ENCODE measurements around the gene OR14A2.

- TF ChIP-seq, protein P1, sequence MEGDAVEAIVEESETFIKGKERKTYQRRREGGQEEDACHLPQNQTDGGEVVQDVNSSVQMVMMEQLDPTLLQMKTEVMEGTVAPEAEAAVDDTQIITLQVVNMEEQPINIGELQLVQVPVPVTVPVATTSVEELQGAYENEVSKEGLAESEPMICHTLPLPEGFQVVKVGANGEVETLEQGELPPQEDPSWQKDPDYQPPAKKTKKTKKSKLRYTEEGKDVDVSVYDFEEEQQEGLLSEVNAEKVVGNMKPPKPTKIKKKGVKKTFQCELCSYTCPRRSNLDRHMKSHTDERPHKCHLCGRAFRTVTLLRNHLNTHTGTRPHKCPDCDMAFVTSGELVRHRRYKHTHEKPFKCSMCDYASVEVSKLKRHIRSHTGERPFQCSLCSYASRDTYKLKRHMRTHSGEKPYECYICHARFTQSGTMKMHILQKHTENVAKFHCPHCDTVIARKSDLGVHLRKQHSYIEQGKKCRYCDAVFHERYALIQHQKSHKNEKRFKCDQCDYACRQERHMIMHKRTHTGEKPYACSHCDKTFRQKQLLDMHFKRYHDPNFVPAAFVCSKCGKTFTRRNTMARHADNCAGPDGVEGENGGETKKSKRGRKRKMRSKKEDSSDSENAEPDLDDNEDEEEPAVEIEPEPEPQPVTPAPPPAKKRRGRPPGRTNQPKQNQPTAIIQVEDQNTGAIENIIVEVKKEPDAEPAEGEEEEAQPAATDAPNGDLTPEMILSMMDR (IDR thresholded peaks at IDR 0.05): no peak
- TF ChIP-seq POLR2A (IDR thresholded peaks at IDR 0.05): no peak
Measured at GRCh38 chr1:247721222-247721621, 26.7 kb downstream of the OR14A2 start.

Data from adrenal gland (tissue), 5 donors.